ENCODE results near the gene RNF40.

The RNF40 gene

GRCh38 chr16:30741461-30741914, 20.6 kb upstream of the RNF40 start:
- DNase-seq = no peak

GRCh38 chr16:30743716-30744115, 18.4 kb upstream of the RNF40 start:
- DNase-seq = no peak

- no peak for DNase-seq
These were observed 17.9 kb upstream of the RNF40 start for GRCh38 chr16:30744183-30744582.

- DNase-seq = no peak
These were observed 17.0 kb upstream of the RNF40 start for GRCh38 chr16:30745082-30745481.

GRCh38 chr16:30746638-30747175, 15.4 kb upstream of the RNF40 start:
- DNase-seq = no peak

- no peak for DNase-seq
These were observed 14.8 kb upstream of the RNF40 start for GRCh38 chr16:30747331-30747730.

GRCh38 chr16:30747799-30748633, 14.1 kb upstream of the RNF40 start, which contains the start of gene PHKG2:
Gene PHKG2, plus strand, starts transcription at chr16:30748425. Its CDS starts 396 bp downstream, at chr16:30748821.
- peak; percentile 93 for DNase-seq

- peak; percentile 35 for DNase-seq
These were observed 13.3 kb upstream of the RNF40 start for GRCh38 chr16:30748634-30749445.

- DNase-seq = no peak
These were observed 11.9 kb upstream of the RNF40 start for GRCh38 chr16:30750201-30750600.

- no peak for DNase-seq
These were observed 11.2 kb upstream of the RNF40 start for GRCh38 chr16:30750876-30751465.

- no peak for DNase-seq
These were observed 8.5 kb upstream of the RNF40 start for GRCh38 chr16:30753596-30753995.

GRCh38 chr16:30755955-30756780, 6.0 kb upstream of the RNF40 start:
- peak; percentile 14 for DNase-seq

GRCh38 chr16:30756781-30757100, 5.4 kb upstream of the RNF40 start:
- DNase-seq = peak; percentile 11

GRCh38 chr16:30757316-30757715, 4.8 kb upstream of the RNF40 start:
- DNase-seq = peak; percentile 7

- DNase-seq = peak; percentile 7
These were observed 3.1 kb upstream of the RNF40 start for GRCh38 chr16:30758988-30759491.

- DNase-seq = no peak
These were observed 2.0 kb upstream of the RNF40 start for GRCh38 chr16:30760001-30760559.

- no peak for DNase-seq
These were observed 1.3 kb upstream of the RNF40 start for GRCh38 chr16:30760577-30761426.

- DNase-seq = peak; percentile 41
These were observed 645 bp upstream of the RNF40 start for GRCh38 chr16:30761427-30761927.

GRCh38 chr16:30762991-30763725, 1.0 kb downstream of the RNF40 start:
- no peak for DNase-seq

- DNase-seq = no peak
These were observed 2.0 kb downstream of the RNF40 start for GRCh38 chr16:30764086-30764485.

Data from activated T-cell treated with anti-CD3 and anti-CD28 coated beads, Interleukin-2, amount 50 U/mL, for 1 hour (primary cell).